Glomerular visceral epithelial cell (primary cell): ENCODE results near the gene NR2C1.
"Not testable (repeated sequence)": the region's sequence is repeated elsewhere in the genome, so short reads cannot be mapped to it uniquely, and the experiment has no call there.

Experiments used
- DNase-seq: peaks from one replicate; pipeline ENCODE4 v3.0.0-alpha.2; 2016; ENCODE audit errors: extremely low spot score

The NR2C1 gene

DNA sequence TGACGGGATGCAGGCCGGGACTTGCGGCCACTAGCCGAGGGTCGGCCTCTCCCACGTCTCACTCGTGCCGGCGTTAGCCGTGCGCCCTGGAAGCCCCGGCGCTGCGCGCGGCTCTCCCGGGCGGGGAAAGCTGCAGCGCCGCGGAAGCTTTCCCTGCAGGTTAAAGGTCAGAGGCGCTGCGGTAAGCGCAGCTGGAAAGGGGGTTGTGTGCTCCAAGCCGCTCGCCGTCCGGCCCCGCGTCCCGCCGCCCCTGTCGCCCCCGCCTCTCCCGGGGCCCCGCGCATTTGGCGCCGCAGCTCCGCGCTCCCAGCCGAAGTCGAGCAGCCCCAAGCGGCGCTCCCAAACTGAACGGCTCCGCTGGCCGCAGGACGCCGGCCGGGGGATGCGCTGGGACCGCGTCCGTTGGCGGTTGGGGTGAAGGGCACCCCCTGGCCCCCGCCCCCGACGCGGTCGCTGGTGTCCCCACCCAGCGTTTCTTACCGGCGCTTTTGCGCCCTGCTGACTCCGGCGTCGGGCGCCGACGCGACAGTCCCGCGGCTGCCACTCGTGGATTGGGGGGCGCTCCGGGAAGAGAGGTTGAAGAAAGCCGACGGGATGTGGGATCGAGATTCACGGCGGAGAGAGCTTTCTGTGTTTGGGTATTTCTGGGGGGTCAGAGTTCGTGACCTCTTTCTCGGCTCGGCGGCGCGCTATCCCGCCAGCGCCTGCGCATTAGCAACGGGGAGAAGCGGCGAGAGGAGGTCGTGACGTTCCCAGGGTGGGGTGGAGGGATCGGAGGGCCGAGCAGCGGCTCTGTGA, at the start of gene NR2C1:
TSS of gene NR2C1 (minus strand) at position 719 of the 798 bp plus-strand sequence. CDS start 6,234 bp downstream, outside the sequence.
- peak; percentile 90 for DNase-seq

DNA sequence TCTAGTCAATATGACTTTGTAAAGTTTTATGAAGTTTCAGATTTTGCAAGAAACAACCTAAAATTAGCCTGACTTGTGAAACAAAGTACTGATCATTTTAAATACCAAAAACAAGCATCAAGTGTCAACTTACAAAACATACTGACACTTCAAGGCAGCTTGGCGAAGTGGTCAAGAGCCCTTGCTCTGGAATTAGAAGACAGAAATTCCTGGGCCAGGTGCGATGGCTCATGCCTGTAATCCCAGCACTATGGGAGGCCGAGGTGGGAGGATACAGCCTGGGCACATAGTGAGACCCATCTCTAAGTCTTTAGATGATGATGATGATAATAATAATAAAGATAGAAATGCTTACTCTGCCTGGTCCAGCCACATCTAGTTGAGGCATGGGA, 45.4 kb upstream of the NR2C1 start:
- DNase-seq = peak; percentile 56

DNA sequence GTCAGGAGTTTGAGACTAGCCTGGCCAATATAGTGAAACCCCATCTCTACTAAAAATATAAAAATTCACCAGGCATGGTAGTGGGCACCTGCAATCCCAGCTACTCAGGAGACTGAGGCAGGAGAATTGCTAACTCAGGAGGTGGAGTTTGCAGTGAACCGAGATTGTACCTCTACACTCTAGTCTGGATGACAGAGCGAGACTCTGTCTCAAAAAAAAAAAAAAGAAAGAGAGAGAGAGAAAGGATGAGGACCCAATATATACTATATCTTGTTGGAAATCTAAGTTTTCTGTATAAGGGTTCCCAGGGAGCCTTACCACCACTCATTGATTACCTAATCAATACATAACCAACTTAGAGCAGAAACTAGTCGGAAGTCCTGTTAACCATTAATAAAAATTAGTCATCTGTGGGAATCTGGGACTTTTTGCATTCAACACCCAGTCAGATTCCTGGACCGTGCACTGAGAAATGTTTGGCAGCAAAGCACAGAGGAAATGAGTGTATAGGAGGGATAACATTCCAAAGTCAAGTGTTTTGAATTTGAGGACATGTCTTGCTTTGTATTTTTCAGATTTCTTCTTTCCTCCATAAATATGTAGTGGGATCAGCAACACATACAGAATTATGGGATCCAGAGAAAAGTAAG, 44.8 kb upstream of the NR2C1 start:
- peak; percentile 85 for DNase-seq

DNA sequence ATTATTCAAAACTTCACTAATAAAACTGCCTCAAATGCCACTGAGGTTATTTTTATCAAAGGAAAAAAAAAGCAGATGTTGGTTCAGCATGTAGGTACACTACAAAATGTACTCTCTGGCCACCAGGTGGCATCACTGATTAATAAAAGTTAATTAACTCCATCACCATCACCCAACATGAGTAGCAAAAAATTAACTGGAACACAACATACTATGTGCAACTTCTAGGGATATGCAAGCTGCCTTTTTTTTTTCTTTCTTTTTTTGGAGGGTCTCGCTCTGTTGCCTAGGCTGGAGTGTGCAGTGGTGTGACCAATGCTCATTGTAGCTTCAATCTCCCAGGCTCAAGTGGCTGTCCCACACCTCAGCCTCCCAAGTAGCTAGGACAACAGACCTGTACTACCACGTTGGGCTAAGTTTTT, 43.8 kb upstream of the NR2C1 start:
- DNase-seq = peak; percentile 78

DNA sequence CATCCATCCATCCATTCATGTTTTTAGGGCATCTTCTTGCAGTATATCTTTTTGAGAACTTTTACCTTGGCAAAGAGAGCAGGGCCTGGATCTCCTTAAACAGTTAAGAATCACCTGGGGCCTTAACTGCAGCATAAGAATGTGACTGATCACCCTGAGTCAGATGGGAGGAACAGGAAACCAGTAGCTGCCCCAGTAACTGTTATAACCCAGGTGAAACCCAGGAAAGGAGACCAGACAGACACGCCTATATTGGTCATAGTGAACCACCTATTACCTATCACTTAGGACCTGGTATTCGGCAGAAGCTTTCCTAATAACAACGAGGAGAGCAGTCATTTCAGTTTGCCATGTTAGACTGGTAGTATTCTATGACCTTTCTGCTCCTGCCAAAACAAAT, 43.4 kb upstream of the NR2C1 start:
- no peak for DNase-seq

DNA sequence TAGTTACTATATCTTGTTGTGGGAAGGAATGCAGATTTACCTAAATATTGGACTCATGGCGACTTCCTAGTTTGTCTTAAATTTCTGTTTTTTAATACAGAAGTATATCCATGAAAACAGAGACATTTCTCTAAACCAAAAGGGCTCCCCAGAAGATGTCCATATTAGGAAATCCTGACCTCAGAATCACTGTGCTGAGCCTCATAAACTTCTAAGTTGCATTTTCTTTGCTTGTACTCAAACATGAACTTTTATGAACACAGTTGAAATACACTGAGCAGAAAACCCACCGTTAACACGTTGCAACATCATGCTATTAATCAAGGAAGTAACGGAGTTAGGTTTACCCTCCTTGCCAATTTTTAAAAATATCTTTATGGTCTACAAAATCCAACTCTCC, 42.9 kb upstream of the NR2C1 start:
- DNase-seq = no peak

DNA sequence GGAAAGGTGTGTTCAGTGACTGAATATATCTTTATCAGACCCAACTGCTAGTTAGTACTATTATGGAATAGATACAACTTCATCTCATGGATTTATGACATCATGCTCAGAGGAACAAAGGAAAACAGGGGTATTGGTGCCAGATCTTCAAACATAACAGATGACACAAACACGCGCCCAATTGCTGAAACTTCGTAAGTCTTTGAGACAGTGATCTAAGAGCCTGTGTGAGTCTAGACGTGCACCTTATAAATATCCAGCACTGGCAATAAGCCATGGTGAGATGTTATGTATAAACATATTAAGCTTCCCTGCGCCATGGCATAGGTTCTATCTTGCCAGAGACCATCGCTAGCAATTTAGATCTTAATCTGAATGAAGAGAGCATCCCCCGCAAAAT, 42.2 kb upstream of the NR2C1 start:
- no peak for DNase-seq

DNA sequence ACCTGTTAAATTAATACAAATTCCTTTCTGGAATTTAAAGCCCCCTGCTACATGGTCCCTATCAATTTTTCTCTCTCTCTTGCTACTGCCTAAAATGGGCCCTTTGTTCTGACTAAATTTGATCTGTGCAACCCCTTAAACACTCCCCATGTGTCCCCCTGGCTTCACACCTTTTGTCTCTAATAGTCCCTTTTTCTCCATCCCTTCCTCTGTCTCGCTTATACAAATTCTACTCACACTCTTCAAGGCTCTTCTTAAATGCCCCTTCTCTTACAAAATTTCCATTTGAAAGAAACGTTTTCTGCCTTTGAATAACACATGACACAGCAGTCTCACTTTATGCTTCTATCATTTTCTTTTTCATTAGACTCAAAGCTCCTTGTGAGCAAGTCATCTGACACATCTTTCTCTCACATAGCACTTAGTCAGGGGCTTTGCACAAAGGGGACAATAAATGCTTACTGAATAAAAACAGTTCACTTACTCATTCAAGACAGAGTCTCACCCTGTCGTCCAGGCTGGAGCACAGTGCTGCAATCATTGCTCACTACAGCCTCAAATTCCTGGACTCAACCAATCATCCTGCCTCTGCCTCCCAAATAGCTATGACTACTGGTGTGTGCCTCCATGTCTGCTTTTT, 41.5 kb upstream of the NR2C1 start:
- no peak for DNase-seq

DNA sequence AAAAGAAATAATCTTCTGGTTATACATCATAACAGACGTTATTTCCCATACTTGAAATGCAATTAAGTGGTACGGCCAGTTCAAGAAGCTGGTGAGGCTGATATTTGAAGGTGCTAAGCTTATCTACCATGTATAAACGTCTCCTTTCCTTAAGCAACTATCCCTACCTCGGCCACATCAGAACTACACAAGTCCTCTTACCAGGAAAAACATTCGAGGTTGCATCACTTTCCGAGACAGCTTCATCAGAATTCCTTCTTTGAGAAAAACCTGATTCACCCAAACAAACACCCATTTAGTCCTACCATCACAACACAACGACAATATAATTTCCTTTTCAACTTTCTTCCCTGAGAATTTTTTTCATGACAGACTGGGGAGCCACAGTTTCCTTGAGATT, 33.9 kb upstream of the NR2C1 start:
- no peak for DNase-seq

DNA sequence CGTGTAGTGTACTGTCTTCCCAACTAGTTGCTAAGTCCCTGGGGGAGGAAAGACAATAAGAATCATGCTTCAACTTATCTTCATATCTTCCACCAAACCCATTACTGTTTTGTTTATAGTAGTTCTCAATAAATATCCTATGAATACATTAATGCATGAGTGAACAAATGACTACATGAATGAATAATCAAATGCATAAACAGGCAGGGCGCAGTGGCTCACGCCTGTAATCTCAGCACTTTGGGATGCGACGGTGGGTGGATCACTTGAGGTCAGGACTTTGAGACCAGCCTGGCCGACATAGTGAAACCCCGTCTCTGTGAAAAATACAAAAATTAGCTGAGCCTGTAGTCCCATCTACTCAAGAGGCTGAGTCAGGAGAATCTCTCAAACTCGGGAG, 32.1 kb upstream of the NR2C1 start:
- DNase-seq = no peak

DNA sequence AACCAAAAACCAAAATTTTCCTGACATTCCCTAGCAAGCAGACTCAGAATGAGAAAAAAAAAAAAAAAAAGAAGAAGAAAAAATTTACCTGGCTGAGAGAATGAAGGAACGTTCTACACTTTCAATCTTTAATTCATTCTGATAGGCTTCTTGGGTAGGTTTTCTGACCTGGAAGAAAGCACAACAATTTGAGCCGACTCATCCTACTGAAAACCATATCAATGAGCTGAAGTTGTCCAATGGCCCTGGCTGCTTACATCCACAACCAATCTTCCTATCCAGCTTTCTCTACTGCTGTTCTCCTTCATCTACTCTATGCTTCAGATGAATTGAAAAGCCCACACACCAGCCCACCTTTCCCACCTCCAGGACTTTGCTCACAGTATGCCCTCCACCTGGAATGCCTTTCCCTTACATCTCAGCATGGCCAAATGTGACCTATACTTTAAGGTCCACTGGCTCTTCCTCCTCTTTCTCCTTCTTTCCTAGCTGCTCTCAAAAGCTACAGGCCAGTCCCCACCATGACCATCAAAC, 31.6 kb upstream of the NR2C1 start:
- no peak for DNase-seq

DNA sequence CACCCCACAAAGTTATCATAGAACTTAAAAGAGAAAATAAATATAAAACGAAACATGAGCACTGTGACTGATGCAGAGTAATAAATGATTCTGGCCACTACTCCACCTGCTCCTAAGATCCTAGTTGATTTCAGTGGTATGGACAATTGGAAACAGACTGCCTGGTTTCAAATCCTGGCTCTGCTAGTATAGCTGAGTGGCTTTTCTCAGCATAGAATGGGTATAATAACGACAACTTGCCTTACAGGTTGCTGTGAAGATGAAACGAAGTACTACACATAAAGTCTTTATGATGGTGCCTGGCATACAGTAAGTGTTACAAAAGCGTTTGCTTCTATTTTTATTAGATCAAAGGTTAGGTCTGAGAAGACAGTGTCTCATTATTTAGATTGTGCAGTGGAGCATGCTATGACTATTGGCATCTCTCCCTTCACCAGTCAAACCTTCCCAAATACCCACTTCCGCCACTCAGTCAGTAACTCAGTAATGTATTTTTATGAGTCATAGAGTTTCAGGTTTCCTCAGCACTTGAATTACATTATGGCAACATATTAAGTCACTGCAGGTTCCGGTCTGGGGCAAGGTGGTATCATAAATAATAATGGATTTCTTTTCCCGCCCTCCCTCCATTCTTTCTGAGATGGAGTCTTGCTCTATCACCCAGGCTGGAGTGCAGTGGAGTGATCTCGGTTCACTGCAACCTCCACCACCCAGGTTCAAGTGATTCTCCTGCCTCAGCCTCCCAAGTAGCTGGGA, 29.7 kb upstream of the NR2C1 start:
- peak; percentile 94 for DNase-seq

DNA sequence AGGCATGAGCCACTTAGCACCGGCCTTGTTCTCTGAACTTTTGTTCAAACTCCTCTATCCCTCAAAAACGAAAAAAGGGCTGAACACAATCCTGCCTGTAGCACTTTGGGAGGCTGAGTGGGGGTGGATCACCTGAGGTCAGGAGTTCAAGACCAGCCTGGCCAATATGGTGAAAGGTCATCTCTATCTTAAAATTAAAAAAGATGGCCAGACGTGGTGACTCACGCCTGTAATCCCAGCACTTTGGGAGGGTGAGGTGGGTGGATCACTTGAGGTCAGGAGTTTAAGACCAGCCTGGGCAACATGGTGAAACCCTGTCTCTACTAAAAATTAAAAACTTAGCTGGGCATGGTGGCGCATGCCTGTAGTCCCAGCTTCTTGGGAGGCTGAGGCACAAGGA, 28.5 kb upstream of the NR2C1 start:
- not testable (repeated sequence) for DNase-seq

DNA sequence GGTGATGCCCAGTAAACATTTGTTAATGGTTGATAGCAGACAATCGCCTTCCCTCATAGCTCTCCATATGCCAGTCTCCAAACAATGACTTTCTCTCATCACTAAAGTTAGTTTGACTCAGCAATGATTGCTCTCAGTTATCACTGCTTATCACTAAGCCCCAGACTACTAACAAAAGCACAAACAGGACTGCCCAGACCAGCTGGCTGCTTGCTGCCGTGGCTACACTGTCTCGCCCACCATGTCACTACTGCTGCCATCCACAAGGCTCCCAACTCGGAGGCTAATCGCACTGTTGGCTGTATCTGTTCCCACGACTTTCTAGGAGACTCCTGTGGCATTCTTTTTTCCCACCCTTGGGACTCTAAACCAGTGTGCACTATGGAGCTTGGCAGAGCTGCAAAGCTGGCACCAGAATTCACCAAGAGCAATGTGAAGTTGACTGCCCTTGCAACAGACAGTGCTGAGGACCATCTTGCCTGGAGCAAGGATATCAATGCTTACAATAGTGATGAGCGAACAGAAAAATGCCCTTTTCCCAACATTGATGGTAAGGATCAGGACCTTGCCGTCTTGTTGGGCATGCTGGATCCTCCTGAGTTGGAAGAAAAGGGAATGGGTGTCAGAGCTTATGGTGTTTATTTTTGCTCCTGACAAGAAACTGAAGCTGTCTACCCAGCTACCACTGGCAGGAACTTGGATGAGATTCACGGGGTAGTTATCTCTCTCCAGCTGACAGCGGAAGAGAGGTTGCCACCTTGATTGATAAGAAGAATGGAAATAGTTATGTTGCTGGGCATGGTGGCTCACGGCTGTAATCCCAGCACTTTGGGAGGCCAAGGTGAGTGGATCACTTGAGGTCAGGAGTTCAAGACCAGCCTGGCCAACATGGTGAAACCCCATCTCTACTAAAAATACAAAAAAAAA, 27.1 kb upstream of the NR2C1 start:
- DNase-seq = no peak

DNA sequence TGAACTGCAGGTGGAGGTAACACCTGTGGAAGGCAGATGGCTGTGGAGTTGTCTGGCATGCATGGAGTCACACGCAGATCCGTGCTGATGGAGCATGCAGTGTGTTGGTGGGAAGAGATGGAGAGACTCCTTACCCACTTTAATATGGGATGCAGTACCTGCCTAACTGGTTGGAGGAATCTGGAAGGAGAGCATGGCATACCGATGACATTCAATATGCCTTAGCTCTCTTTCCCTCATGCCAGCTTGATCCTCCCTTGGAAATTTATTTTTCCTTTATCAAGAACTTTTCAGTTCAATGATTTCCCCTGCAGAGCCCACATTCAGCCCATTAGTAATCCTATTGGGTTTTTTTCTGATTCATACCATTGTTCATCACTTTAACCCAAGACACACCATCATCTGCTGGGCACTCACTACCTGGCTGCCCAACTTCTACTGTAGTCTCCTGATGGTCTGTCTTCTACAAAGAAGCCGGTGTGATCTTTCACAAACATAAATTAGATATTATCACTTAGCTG, 25.9 kb upstream of the NR2C1 start:
- peak; percentile 45 for DNase-seq

DNA sequence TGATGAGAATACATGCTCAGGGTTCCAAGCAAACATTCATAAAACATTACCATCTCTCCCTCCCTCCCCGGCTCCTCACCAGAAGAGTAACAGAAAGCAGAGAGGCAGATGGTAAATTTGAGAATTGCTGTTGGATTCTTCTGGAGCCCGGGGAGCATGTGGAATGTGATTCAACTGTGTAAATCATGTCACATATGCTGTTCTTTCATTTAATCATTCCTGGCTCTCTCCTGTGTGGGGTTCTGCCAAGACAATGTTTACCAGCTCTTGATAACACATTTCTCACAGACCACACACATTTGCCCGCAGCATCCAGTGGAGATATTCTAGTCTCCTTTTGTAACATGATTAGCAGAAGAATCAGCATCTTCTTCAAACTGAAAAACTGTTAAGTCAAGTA, 23.4 kb upstream of the NR2C1 start:
- DNase-seq = no peak

DNA sequence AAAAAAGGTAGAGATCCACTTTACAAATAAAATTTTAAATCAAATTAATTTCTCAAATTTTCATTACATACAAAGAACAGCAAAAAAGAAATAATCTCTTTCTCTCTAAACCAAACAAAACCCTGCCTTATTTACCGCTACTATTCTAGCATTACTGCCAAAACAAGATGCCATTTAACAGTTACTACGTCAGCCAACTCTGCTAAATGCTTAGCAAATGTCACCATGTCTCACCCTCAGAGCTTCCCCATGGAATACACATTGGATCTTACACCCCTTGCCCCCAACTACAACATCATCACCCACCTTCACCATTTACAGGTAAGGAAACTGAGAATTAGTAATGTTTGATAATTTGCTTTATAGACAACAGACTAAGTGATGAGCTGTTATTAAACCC, 23.0 kb upstream of the NR2C1 start:
- no peak for DNase-seq

DNA sequence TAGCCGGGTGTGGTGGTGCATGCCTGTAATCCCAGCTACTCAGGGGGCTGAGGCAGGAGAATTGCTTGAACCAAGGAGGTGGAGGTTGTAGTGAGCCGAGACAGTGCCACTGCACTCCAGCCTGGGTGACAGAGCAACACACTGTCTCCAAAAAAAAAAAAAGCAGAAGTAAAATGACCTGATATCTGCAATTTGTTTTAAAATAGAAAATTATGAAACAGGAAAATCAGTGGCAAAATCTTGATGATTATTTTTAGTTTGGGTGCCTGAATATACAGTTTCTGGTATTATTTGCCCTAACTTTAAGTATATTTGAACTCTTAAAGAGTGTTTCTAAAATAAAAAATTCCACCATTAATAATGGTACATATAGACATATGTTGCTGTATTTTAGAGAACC, 22.4 kb upstream of the NR2C1 start:
- not testable (repeated sequence) for DNase-seq

DNA sequence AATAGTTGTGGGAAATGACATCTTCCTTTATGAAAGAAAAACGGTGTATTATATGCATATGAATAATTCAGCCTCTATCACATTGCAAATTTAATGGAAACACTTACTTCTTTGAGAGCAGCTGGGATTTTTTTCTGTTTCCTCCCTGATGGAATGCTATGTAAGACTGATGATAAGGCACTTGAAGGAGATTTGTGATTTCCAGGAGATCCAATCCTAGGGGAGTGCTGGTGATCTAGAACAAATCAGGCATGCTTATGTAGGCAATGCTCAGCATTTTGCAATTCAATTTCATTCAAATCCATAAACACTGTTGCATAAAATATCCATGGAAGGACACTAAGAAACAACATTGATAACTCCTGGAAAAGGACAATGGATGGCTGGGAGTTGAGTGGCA, 16.0 kb upstream of the NR2C1 start:
- DNase-seq = no peak

DNA sequence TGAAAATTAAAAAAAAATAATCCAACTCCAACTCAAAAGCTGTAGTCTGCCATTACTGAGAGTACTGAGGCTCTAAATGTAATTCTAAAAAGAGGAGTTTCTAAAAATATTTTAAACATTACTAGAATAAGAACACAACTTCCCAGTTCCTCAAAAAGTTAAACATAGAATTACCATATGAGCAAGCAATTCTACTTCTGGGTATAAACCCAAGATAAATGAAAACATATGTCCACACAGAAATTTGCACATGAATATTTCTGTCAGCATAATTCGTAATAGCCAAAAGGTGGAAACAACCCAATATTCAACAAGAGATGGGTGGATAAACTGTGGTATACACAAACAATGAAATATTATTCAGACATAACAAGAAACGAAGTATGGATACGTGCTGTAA, 15.0 kb upstream of the NR2C1 start:
- no peak for DNase-seq

DNA sequence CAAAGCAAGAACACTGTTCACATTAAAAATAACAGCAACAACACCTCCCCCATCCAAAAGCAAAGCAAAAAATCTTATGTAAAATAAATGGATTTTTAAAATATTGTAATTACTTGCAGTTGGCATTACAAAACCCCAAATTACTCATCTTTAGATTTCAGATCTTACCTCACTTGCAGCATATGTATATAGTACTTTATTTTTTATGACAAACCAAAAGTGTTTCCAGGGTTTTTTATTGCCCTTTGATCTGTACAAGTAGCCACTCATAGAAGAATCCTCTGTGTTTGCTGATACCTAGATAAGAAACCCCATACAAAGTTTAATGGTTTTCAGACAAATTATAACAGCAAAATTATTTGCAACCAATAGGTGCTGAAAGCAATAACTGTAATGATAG, 12.2 kb upstream of the NR2C1 start:
- DNase-seq = no peak
